HG02970 (cell line): ENCODE results near the gene MT1X.
"Not testable (repeated sequence)": the region's sequence is repeated elsewhere in the genome, so short reads cannot be mapped to it uniquely, and the experiment has no call there.

Source experiments
- ATAC-seq: cut with Tn5 transposase; IDR thresholded peaks from one replicate; pipeline ENCODE4 v1.9.1; 2021; ENCODE audit warnings: mild to moderate bottlenecking, moderate library complexity, moderate number of reproducible peaks; ENCODE audit not compliant: unreplicated experiment, low FRiP score

Gene MT1X

DNA sequence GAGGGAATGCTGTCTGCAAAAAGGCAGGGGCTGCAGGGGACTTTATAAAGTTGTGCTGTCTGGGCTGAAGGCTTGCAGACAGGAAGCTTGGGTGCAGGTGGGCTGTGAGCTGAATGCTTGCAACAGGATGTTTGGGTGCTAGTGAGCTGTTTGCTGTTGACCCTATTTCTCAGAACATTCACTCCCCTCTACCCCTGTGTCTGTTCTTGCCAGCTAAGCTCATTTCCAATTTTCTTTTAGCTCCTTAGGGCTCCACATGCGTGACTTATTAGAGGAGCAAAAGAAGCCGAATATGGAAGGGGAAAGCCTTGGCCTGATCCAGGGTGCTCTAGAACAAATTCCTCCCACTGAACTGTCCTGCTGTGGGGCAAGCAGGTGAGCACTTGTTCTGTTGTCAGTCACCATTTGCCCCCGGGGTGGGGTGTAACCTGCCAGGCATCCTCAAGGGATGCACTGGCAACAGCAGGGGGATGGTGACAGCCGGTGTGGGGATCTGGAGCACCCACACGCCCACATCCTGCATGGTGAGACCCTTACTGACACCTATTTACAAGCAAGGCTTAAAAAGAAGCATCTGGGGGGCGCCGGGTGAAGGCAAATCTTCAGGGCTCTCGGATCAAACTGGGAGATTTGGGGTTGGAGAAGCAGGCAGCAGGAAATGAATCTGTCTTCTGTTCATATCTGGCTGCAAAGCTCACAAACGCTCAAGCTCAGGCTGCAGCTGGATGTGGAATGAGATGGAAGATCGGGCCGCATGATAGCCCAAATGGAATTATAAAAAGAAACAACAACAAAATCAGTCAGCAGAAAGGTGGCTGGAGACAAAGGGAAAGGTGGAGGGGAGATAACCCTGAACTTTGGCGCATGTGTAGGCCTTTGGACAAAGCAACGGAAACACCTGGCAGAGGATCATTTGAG, 26.5 kb downstream of the MT1X start:
- no peak for ATAC-seq

DNA sequence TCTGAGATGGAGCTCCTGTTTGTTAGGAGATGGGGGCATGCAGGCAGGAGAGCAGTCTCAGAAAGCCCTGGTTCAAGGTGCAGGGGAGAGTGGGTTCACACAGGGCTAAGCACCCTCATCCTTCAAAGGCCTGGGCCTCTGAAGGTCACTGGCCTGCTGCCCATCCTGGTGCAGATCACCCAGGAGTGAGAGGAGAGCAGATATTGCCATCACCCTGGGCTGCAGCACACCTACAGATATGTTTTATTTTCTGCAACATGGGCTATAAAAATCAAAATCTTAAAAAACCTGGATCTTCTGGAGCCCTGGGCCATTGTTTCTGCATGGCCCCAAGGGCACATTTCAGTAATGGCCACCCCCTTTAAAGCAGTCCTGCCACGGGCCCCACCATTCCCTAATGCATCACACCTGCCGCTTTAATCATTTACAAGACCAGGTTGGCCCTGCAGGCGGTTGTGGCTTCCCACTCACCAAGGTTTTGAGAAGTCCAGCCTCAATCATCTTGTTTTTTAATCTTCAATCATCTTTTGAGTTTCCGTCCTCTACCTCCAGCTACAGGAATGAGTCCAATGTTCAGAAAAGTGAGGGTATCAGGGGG, 27.3 kb downstream of the MT1X start:
- no peak for ATAC-seq

DNA sequence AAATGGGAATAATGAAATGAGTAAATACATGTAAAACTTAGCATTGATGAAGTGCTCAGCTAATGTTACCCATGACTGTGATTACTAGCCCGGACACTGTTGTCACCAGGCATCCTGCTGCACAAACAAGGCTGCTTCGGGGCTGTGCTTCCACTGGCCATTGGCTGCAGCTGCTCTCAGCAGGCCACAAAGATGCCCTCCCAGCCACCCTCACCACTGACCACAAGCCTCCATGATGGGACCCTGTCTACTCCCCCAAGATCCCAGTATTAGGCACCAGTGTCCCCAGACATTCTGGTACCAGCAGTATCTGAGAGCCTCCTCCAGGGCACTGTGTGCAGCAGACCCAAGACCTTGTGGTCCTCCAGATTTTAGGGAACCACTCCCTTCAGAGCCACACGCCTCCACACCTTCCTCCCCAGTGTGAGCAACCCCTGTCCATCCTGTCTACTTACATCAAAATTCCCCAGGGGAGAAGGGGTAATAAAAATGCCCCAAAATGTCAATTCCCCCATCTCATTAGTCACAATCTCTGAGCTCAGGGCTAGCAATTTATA, 28.0 kb downstream of the MT1X start:
- no peak for ATAC-seq

DNA sequence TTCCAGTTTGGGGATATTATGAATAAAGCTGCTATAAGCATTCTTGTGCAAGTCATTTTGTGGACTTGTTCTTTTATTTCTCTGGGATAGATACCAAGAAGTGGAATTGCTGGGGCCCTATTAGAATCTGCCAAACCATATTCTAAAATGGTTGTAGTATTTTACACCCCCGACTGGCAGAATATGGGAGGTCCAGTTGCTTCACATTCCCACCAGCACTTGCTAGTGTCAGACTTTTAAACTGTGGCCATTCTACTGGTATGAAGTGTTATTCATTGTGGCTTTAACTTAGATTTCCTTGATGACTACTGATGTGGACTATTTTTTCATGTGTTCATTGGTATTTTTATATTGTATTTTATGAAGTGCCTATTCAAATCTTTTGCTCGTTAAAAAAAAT, 29.6 kb downstream of the MT1X start:
- no peak for ATAC-seq

DNA sequence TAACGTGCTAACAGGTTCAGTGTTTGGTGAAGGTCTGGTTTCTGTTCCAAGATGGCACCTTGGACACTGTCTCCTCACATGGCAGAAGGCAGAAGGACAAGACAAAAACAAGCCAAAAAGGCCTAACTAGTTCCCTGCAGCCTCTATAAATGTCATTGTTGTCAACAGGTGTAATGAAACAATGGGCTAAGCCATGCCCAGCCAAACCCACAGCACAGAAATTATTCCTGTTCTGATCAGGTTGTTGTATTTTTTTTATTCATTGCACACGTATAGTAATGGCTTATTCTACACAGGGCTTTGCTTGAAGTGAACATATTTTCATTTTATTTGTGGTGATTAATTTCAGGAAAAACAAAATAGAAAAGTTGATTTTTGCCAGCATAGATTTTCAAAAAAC, 31.5 kb downstream of the MT1X start:
- ATAC-seq: no peak

DNA sequence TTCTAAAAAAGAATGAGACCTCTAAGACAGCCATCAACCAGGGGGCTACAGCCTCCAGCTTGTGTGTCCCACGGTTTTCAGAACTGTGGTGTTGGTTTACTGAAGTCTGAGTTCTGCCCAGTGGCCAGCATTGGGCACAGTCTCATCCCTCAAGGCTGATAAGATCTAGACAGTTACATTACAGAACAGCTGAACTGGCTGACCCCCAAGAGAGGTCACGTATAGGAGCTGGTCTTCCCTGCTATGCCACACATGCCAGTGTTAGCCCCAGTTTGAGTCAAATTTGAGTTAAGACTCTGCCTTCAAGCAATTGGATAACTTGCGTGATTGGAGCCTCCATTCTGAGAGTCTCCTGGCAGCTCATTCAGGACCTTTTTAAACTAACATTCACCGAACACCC, 32.9 kb downstream of the MT1X start:
- no peak for ATAC-seq

DNA sequence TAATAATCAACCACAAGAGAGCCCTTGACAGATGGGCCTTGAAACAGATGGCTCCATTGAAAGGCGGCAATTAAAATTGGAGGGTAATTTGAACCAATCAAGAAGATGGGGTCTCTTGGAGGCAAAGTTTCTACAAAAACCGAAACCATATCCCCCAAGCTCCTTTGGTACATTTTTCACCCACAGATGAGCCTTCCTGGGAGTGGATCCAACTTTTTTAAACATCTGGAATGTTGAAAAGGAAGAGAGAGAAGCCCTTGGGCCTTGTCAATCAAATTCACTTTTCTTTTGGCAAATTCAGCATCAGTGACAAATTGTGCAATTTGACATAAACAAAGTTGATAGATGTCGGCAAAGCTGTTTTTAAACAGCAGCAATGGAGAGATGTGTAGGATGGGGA, 34.5 kb downstream of the MT1X start:
- no peak for ATAC-seq

DNA sequence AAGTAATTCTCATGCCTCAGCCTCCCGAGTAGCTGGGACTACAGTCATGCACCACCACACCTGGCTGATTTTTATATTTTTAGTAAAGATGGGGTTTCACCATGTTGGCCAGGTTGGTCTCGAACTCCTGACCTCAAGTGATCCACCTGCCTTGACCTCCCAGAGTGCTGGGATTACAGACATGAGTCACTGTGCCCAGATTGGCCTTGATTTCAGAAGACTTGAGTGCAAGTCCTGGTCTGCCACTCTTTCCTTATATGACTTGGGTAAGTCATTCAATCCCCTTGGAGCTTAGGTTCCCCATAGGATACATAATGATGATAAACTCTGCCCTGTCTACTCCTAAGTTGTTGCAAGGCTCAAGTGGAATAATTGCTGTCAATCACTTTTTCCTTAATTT, 35.3 kb downstream of the MT1X start:
- not testable (repeated sequence) for ATAC-seq

DNA sequence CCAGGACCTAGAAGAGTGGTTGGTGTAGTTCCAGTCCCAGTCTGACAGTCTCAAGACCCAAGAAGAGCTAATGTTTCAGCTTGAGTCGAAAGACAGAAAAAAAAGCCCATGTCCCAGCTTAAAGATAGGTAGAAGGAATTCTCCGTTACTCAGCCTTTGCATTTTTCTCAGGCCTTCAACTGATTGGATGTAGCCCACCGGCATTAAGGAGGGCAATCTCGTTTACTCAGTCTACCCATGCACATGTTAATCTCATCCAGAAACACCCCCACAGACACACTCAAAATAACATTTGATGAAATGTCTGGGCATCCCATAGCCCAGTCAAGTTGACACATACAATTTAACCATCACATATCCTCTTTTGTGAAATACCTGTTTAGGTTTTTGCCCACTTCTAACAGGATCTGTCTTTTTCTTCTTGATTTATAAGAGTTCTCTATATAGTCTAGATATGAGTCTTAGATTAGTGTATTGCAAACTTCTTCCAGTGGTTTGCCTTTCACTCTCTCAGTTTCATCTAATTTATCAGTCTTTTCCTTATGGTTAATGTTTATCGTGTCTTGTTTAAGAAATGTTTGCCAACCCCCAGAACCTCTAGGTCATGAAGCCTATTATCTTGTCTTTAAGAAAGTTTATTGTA, 40.1 kb downstream of the MT1X start:
- no peak for ATAC-seq

DNA sequence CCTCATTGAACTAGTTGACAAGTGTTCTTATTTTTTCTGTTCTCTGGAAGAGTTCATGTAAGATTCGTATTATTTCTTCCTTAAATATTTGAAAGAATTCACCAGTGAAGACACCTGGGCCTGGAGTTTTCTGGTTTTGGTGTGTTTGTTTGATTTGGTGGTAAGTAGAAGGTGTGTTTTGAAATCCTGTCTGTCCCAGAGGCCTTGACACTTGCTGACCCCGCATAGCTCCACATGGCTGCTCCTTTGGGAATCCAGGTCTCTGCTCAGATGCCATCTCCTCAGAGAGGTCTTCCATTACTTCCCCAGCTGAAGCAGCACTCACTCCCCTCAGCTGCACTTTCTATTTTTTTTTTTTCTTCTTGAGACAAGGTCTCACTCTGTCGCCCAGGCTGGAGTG, 41.9 kb downstream of the MT1X start:
- no peak for ATAC-seq

DNA sequence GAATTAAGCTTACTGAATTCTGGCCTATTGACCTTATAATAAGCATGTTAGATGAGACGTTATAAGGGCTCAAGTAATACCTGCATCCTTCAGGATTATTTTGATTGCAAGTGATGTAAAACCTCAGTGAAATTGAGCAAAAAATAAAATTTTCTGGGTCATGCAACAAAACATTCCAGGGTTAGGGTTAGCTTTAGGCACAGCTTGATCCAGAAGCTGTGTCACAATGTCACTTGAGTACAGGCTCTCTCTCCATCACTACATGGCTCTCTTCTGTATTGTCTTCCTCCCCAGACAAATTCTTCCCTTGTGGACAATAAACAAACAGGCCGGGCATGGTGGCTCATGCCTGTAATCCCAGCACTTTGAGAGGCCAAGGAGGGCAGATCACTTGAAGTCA, 44.0 kb downstream of the MT1X start:
- ATAC-seq: no peak

DNA sequence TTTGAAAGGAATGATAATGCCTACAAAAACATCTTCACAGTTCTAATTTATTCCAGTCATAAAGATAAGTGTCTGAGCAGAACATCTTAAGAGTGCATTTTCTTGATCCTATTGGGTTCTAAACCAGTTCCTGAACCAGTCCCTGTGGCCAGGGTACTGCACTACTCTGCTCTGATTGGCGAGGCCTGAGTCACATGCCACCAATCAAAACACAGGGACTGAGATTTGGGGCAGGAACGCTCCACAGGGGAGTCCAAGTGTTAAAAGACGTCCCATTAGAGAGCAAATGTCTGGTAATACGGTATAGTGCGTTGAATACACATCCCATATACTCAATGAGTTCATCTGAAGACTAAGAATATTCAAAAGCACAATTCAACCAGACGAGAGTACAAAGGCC, 44.7 kb downstream of the MT1X start:
- no peak for ATAC-seq

DNA sequence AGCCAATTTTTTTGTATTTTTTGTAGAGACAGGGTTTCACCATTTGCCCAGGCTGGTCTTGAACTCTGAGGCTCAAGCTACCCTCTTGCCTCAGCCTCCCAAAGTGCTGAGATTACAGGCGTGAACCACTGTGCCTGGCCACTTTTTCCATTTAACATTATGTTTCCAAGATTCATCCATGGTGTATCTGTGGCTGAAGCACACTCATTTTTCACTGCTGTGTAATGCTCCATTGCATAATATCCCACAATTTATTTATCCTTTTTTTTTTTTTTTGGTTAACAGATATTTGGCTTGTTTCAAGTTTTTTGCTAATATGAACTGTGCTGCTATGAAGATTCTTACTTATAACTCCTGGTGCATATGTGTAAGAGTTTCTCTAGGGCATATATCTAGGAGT, 45.8 kb downstream of the MT1X start:
- no peak for ATAC-seq

DNA sequence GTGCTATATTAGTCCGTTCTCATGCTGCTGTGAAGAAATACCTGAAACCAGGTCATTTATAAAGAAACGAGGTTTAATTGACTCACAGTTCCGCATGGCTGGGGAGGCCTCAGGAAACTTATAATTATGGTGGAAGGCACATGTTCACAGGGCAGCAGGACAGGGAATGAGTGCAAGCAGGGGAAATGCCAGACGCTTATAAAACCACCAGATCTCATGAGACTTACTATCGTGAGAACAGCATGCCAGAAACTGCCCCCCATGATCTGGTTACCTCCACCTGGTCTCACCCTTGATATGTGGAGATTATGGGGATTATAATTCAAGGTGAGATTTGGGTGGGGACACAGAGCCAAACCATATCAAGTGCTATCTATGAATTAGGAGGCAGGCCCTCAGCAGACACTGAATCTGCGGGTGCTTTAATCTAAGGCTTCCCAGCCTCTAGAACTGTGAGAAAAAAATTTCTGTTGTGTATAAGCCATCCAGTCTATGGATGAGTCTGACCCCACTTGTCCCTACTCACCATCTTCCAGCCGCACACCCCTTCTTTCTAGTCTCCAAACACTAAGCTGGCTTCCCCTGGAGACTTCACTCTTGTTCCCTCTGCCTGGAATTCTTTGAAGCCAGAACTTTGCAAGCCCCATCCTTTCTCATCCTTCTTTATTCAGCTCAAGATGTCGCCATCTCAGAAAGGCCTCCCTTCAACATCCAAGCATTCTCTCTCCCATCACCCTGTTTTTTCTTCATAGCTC, 46.9 kb downstream of the MT1X start:
- ATAC-seq: no peak

DNA sequence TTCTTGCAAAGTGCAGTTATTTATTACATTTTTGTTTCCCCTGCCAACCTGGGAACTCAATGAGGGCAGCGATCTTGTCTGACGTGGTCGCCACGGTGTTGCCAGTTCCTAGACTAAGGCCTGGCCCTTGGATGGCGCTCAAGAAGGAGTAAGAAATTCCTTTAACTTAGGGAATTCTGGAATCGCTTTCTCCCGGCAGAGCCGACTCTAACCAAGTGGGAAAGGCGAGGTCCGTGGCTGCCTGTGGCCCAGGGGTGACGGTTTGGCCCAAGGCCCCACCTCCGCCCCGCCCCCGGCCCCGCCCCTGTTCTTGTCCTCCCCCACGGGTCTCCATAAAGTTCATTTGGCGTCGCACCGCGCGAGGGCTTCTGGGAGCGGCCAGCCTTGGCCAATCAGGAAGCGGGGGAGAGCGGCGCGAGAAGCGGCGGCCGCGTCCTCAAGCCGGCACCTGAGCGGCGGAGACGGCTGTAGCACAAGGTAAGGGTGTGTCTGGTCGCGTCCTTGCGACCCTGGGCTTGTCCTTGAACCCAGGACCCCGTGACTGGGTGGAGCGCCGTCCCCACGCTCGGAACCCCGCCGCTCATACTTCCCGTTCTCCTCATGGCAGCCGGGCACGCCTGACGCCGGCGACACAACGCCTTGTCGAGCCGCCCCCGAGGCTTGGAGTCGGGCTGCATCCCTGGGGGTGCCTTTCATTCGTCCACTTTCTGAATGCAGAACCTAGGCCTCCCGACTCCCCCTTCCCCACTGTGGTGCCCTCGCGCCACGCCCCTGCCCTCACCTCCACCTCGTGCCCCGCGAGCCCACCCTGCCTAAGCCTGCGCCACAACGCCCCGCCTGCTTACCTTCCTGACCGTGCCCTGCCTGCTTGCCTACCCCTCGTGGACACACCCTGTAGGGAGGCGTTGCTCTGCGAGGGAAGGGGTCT, 47.7 kb downstream of the MT1X start, which contains the start of gene NUP93:
Gene NUP93 (plus strand): TSS at position 395 of the 928 bp plus-strand sequence. CDS start 18,119 bp downstream, outside the sequence.
- peak; percentile 81 for ATAC-seq

DNA sequence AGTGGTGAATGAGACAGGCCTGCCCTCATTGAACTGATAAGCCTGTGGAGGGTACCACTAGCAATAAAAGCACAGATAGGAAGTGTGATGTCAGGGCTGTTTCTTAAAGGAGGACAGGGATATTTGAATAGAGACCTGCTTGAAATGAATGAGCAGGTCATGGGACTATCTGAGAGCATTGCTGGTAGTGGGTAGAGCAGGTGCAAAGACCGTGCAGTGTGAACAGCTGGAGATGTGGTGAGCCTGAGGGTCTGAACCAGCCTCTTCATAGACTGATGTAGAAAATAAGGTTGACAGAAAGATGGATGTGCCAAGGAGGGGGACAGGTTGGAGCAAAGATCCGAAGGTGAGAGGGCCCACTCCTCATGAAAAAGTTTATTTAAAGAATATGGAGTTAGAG, 50.1 kb downstream of the MT1X start:
- no peak for ATAC-seq

DNA sequence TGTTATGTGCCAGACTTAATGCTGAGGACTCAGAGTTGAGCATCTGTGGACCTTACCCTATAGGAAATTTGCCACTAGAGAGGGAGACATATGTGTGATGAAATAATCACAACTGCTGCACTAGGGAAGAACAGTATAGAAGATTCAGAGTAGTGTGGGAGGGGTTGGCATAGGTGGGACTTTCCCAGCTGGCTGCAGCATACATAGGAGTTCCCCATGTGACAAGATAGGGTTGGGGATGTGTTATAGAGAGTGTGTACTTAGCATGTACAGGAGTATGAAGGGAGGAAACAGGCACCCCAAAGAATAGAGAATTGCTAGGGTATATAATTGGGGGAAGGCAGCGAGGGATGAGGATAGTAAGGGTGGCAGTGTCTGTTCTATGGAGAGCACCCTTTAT, 50.6 kb downstream of the MT1X start:
- ATAC-seq: no peak
